Prostate gland (tissue), 2 donors: ENCODE results near the gene GFY. TPM values are rescaled to one million over a fixed set of nuclear protein-coding genes. Genes with fewer than 3 reads are reported as not detected.

ENCODE experiments used
- DNase-seq: peaks from one replicate; pipeline ENCODE4 v3.0.0-alpha.2; 2019; ENCODE audit warnings: low spot score
- H3K27ac ChIP-seq, 2 donors: fragments of 200-600 bp; sonication (generic); 2 replicates each; pipeline ENCODE4 v1.5.1; 2017 to 2019
- H3K27me3 ChIP-seq: fragments of 200-600 bp; sonication (generic); replicated peaks from 2 replicates; pipeline ENCODE4 v1.5.1; 2019; ENCODE audit not compliant: insufficient read depth
- H3K36me3 ChIP-seq, 2 donors: fragments of 200-600 bp; sonication (generic); 1 replicate in 1 of 2; 2 replicates in 1 of 2; pipeline versions ENCODE4 v1.5.1 to v1.8.1; 2017 to 2019
- H3K4me1 ChIP-seq: fragments of 200-600 bp; sonication (generic); replicated peaks from 2 replicates; pipeline ENCODE4 v1.5.1; 2019
- H3K4me3 ChIP-seq, 2 donors: fragments of 200-600 bp; sonication (generic); 2 replicates each; pipeline ENCODE4 v1.5.1; 2017 to 2019
- H3K9me3 ChIP-seq: fragments of 200-600 bp; sonication (generic); 2 replicates; pipeline ENCODE4 v1.5.1; 2017
- POLR2A ChIP-seq: fragments of 450-650 bp; IDR thresholded peaks from one replicate; pipeline ENCODE4 v1.6.1; 2016; ENCODE audit warnings: antibody characterized with exemption, mild to moderate bottlenecking
- POLR2AphosphoS5 ChIP-seq: sonication (generic); formaldehyde crosslinking; IDR thresholded peaks from one replicate; pipeline ENCODE4 v1.6.1; 2017; ENCODE audit warnings: antibody characterized with exemption
- WGBS: methylation state at CpG from one replicate; pipeline ENCODE4 v1.1.5; 2018; 5-methylcytosine and 5-hydroxymethylcytosine counted together
- intact Hi-C: fragments of 100-400 bp; cut with DNase I; formaldehyde crosslinking; loops from one replicate; pipeline ENCODE4 v1.14.2; 2022
- total RNA-seq, 2 donors: library from RNA; depleted of rRNA; stranded (reverse); fragments of >200 nt; gene quantifications; one replicate each; pipeline ENCODE4 v1.1.0, GENCODE V29; 2016
- TF ChIP-seq, protein P1 (sequence below), 4 experiments: fragments of 200-600 bp in 2 of 4; fragments of 450-650 bp in 2 of 4; sonication (generic) in 2 of 4; IDR thresholded peaks; 1 replicate in 3 of 4; 2 replicates in 1 of 4; pipeline ENCODE4 v1.5.1; 2016 to 2019; ENCODE audit warnings: antibody characterized with exemption in 4 of 4, mild to moderate bottlenecking in 2 of 4, moderate library complexity in 2 of 4

The GFY gene
- total RNA-seq, 2 donors from 2014 or later, result not detected

DNA sequence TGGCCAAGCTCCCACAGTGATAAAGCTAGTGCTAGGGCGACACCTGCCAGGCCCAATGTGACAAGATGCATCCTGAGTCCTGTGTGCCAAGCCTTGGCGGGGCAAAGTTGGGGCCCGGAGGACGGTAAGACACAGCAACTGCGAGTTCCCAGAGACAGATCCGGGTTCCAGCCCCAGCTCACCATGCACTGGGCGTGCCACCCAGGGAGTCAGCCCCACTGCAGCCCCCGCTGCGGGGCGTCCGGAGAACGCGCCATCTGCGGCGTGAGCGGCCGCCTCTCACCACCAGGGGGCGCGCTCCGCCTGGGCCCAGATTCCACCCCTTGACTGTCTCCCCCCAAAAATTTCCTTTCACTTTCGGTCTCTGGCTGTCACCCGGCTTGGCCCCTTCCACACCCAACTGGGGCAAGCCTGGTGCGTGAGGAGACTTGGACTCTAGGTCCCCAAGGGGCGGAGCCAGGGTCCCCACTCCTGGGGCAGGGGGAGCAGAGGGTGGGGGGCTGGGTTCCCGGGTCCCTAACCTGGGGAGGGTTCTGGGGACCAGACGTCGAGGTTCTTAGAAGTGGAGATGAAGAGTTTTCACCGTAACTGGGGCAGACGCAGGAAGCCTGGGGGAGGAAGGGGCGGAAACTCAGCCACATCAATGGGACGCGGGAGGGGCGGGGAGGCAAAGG, 48.8 kb downstream of the GFY start, which contains the start of gene FLT3LG:
TSS of gene FLT3LG (plus strand) at position 348 of the 674 bp plus-strand sequence. CDS start 425 bp downstream, outside the sequence.
- TF ChIP-seq, protein P1, sequence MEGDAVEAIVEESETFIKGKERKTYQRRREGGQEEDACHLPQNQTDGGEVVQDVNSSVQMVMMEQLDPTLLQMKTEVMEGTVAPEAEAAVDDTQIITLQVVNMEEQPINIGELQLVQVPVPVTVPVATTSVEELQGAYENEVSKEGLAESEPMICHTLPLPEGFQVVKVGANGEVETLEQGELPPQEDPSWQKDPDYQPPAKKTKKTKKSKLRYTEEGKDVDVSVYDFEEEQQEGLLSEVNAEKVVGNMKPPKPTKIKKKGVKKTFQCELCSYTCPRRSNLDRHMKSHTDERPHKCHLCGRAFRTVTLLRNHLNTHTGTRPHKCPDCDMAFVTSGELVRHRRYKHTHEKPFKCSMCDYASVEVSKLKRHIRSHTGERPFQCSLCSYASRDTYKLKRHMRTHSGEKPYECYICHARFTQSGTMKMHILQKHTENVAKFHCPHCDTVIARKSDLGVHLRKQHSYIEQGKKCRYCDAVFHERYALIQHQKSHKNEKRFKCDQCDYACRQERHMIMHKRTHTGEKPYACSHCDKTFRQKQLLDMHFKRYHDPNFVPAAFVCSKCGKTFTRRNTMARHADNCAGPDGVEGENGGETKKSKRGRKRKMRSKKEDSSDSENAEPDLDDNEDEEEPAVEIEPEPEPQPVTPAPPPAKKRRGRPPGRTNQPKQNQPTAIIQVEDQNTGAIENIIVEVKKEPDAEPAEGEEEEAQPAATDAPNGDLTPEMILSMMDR (IDR thresholded peaks at IDR 0.05), result peak; percentile 96 to 99 (median 99)
- TF ChIP-seq POLR2A (peak; percentile 14), POLR2AphosphoS5 (peak; percentile 81)
- DNase-seq, result peak; percentile 56
- no peaks in the 10 kb centered on the region for H3K9me3 ChIP-seq
- peak within 1 kb of the TSS; percentile 70 to 82 for H3K27ac ChIP-seq
- no peaks in the 10 kb centered on the region for H3K4me1 ChIP-seq
- peak within 1 kb of the TSS; percentile 52 to 83 for H3K4me3 ChIP-seq
- WGBS, result under 1% methylated on average over 29 of the region's 33 CpGs
- H3K36me3 ChIP-seq, result no peaks in the 10 kb centered on the region
- intact Hi-C loops, result no loop called here
- H3K27me3 ChIP-seq, result no peaks in the 10 kb centered on the region

DNA sequence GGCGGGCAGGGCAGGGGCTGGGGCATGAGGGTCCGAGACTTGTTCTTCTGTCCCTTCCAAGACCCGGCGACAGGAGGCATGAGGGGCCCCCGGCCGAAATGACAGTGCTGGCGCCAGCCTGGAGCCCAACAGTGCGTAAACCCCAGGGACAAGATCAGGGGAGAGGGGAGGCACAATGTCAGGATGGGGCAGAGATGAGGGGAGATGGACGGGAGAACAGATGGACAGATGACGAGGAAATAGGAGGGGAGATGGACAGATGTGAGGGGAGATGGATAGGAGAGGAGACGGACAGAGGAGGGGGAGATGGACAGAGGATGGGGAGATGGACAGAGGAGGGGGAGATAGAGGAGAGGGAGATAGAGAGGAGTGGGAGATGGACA, 49.3 kb downstream of the GFY start:
- intact Hi-C loops, result no loop called here
- no peak for DNase-seq
- 8% methylated on average over 11 of the region's 11 CpGs for WGBS
- Histone ChIP-seq H3K27me3 (no peaks in the 10 kb centered on the region), H3K36me3 (no peaks in the 10 kb centered on the region), H3K27ac (peak overlapping the region; percentile 70 to 82), H3K9me3 (no peaks in the 10 kb centered on the region), H3K4me3 (peak overlapping the region; percentile 52 to 83), H3K4me1 (no peaks in the 10 kb centered on the region)
- no peak for TF ChIP-seq POLR2A
- TF ChIP-seq POLR2AphosphoS5, result no peak
- TF ChIP-seq, protein P1 (IDR thresholded peaks at IDR 0.05), result no peak

DNA sequence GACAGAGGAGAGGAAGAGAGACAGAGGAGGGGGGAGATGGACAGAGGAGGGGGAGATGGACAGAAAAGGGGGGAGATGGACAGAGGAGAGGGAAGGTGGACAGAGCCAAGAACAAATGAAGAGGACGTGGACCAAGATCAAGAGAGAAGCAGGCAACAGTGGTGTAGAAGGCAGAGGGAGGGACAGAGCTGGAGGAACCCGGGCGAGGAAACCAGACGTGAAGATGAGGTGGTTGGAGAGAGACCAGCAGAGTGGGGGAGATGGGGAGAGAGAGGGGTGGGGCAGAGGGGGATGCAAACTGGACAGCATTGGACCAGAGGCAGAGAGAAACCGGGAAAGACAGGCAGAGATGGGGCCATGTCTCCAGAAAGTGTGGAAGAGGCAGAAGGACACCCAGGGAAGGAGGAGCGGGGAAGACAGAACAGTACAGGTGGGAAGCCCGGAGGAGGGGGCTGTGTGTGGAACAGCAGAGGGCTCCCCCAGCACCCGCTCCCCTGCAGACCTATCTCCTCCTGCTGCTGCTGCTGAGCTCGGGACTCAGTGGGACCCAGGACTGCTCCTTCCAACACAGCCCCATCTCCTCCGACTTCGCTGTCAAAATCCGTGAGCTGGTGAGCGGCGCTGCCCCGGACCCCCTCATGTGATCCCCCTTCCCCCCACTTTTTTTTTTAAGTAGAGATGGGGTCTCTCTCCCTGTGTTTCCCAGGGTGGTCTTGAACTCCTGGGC, 50.2 kb downstream of the GFY start:
- H3K4me3 ChIP-seq, result no peak overlapping the region
- peak overlapping the region in 1 of 2 donors; percentile 33 for H3K27ac ChIP-seq
- no peaks in the 10 kb centered on the region for H3K4me1 ChIP-seq
- no peaks in the 10 kb centered on the region for H3K27me3 ChIP-seq
- intact Hi-C loops, result no loop called here
- TF ChIP-seq, protein P1 (IDR thresholded peaks at IDR 0.05), result no peak
- TF ChIP-seq POLR2A, result no peak
- TF ChIP-seq POLR2AphosphoS5, result no peak
- H3K9me3 ChIP-seq, result no peaks in the 10 kb centered on the region
- no peak for DNase-seq
- 70% methylated on average over 15 of the region's 15 CpGs for WGBS
- H3K36me3 ChIP-seq, result no peaks in the 10 kb centered on the region

DNA sequence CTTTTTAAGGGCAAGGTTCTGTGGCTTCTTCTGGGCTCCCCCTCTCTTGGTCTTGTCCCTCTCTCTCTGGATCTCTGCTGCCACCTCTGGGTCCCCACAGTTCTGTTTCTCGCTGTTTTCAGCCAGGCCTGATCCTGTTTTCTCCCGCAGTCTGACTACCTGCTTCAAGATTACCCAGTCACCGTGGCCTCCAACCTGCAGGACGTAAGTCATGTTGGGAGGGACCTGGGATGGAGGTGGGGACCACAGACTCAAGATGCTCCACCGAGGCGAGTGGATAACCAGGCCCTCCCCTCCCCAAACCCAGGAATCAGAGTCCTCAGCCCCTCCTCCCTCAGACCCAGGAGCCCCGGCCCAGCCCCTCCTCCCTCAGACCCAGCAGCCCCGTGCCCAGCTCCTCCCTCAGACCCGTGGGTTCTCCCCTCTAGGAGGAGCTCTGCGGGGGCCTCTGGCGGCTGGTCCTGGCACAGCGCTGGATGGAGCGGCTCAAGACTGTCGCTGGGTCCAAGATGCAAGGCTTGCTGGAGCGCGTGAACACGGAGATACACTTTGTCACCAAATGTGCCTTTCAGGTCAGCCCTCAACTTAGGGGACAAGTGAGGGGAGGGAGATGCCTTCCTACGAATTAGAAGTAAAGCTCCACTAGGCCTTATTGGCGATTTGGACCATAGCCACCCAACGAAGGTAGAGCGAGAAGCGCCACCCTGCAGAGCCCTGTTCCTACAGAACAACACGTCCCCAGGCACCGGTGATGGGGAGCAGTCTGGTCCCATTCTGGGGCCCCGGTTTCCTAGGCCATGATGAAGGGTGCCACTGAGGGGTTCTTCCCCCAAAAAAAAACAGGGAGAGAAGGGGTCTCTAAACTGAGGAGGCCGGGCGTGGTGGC, 51.0 kb downstream of the GFY start:
- H3K9me3 ChIP-seq, result no peaks in the 10 kb centered on the region
- no peak overlapping the region for H3K27ac ChIP-seq
- no peaks in the 10 kb centered on the region for H3K4me1 ChIP-seq
- WGBS, result 59% methylated on average over 27 of the region's 27 CpGs
- TF ChIP-seq, protein P1 (IDR thresholded peaks at IDR 0.05), result peak in 1 of 4 experiments; percentile 47
- no peak for TF ChIP-seq POLR2A
- TF ChIP-seq POLR2AphosphoS5, result no peak
- intact Hi-C loops, result no loop called here
- H3K36me3 ChIP-seq, result no peaks in the 10 kb centered on the region
- H3K27me3 ChIP-seq, result no peaks in the 10 kb centered on the region
- DNase-seq, result no peak
- no peak overlapping the region for H3K4me3 ChIP-seq

Other genes starting within 250 kb of the GFY start
- 1 to 10 TPM in 1 of 2 donors, under 1 TPM in 1; 0.59 to 4.3 TPM for gene SLC6A16, start 100.2 kb upstream of the GFY start, total RNA-seq
- gene CD37, start 90.0 kb upstream of the GFY start, total RNA-seq, result 10 to 100 TPM in 1 of 2 donors, 1 to 10 TPM in 1; 9.5 to 21.4 TPM
- gene TEAD2, start 63.0 kb upstream of the GFY start, total RNA-seq, result 10 to 100 TPM; 17.0 to 28.0 TPM
- gene DKKL1, start 61.5 kb upstream of the GFY start, total RNA-seq, result 10 to 100 TPM in 1 of 2 donors, 1 to 10 TPM in 1; 1.0 to 17.8 TPM
- gene KASH5, start 37.1 kb upstream of the GFY start, total RNA-seq, result 10 to 100 TPM in 1 of 2 donors, not detected in 1; 13.1 TPM
- not detected for gene PTH2, start 1.9 kb upstream of the GFY start, total RNA-seq
- gene SLC17A7, start 16.1 kb downstream of the GFY start, total RNA-seq, result under 1 TPM; 0.09 to 0.40 TPM
- 100 to 1,000 TPM in 1 of 2 donors, 10 to 100 TPM in 1; 93.0 to 123 TPM for gene PIH1D1, start 26.4 kb downstream of the GFY start, total RNA-seq
- gene ALDH16A1, start 27.8 kb downstream of the GFY start, total RNA-seq, result 10 to 100 TPM; 24.3 to 42.0 TPM
- 10 to 100 TPM in 1 of 2 donors, 1 to 10 TPM in 1; 2.9 to 10.7 TPM for gene FLT3LG, start 48.8 kb downstream of the GFY start, total RNA-seq
- gene RPL13A, start 62.2 kb downstream of the GFY start, total RNA-seq, result 1,000 to 10,000 TPM; 2,414 to 3,956 TPM
- gene RPS11, start 71.0 kb downstream of the GFY start, total RNA-seq, result 1,000 to 10,000 TPM; 4,118 to 4,499 TPM
- 100 to 1,000 TPM; 140 to 153 TPM for gene FCGRT, start 87.3 kb downstream of the GFY start, total RNA-seq
- 10 to 100 TPM in 1 of 2 donors, 1 to 10 TPM in 1; 2.5 to 14.5 TPM for gene RCN3, start 102.6 kb downstream of the GFY start, total RNA-seq
- 10 to 100 TPM; 62.9 to 91.7 TPM for gene NOSIP, start 155.2 kb downstream of the GFY start, total RNA-seq
- gene PRRG2, start 155.9 kb downstream of the GFY start, total RNA-seq, result 10 to 100 TPM in 1 of 2 donors, 1 to 10 TPM in 1; 8.1 to 22.5 TPM
- 10 to 100 TPM; 24.0 to 41.9 TPM for gene PRR12, start 165.8 kb downstream of the GFY start, total RNA-seq
- gene RRAS, start 214.8 kb downstream of the GFY start, total RNA-seq, result 10 to 100 TPM; 59.1 to 72.3 TPM
- gene SCAF1, start 216.8 kb downstream of the GFY start, total RNA-seq, result 10 to 100 TPM; 47.9 to 80.8 TPM
- gene IRF3, start 240.5 kb downstream of the GFY start, total RNA-seq, result 10 to 100 TPM; 53.4 to 58.0 TPM
- gene BCL2L12, start 240.5 kb downstream of the GFY start, total RNA-seq, result 10 to 100 TPM; 11.6 to 11.7 TPM